Pancreas (tissue), 10 donors: ENCODE measurements around the gene C1orf167. TPM values are rescaled to one million over a fixed set of nuclear protein-coding genes. Genes with fewer than 3 reads are reported as not detected.

Experiments
- ATAC-seq, 4 donors: fragments of 200-7000 bp; cut with Tn5 transposase; one replicate each; pipeline versions ENCODE4 v1.8.0 to v1.9.1; 2020; ENCODE audit warnings: mild to moderate bottlenecking in 4 of 4, moderate library complexity in 4 of 4
- DNase-seq, 6 donors: peaks; one replicate each; pipeline ENCODE4 v3.0.0-alpha.2; 2020
- FAIRE-seq: peaks from 2 replicates; lab custom pipeline; 2012; peaks lifted over from hg19 to GRCh38; lab: Jason Lieb, UNC
- H3K27ac ChIP-seq, 4 donors: fragments of 200-600 bp; sonication (generic); 1 replicate in 3 of 4; 2 replicates in 1 of 4; pipeline versions ENCODE4 v1.5.0 to v1.8.0; 2020
- H3K27me3 ChIP-seq, 4 donors: fragments of 200-600 bp; one replicate each; pipeline ENCODE4 v1.8.0; 2021
- H3K36me3 ChIP-seq, 3 donors: fragments of 200-600 bp; sonication (generic) in 1 of 3; one replicate each; pipeline versions ENCODE4 v1.5.0 to v1.8.0; 2020 to 2021
- H3K4me1 ChIP-seq, 3 donors: fragments of 200-600 bp; one replicate each; pipeline ENCODE4 v1.8.0; 2021
- H3K4me3 ChIP-seq, 4 donors: fragments of 200-600 bp; sonication (generic) in 2 of 4; one replicate each; pipeline versions ENCODE4 v1.5.0 to v1.8.0; 2020 to 2021
- H3K9me3 ChIP-seq, 4 donors: fragments of 200-600 bp; one replicate each; pipeline ENCODE4 v1.8.0; 2021
- WGBS, 2 donors: extraction: QIAGEN DNeasy Blood & Tissue Kit; methylation state at CpG; one replicate each; pipeline ENCODE4 v1.1.7; 2013; 5-methylcytosine and 5-hydroxymethylcytosine counted together
- intact Hi-C, 3 donors: fragments of 100-400 bp; cut with DNase I; formaldehyde crosslinking; loops; one replicate each; pipeline versions ENCODE4 v1.11.1 to v1.14.2; 2022
- polyA plus RNA-seq, 2 donors: library from polyadenylated mRNA; stranded (reverse); fragments of 200-250 nt; gene quantifications; one replicate each; pipeline ENCODE4 v1.2.3, GENCODE V29; 2013
- total RNA-seq, 6 donors: library from RNA; stranded (reverse); fragmentation: NEBNext Ultra II Directional in 4 of 6; extraction: Animal tissue kit (Norgen Biotek cat#: 25700) in 4 of 6; gene quantifications; one replicate each; pipeline versions ENCODE4 v1.2.1 to v1.2.4, GENCODE V29; 2021 to 2023
- TF ChIP-seq, protein P1 (sequence below), 4 donors: fragments of 200-600 bp; sonication (generic) in 3 of 4; IDR thresholded peaks; one replicate each; pipeline versions ENCODE4 v1.5.0 to v1.8.0; 2021; ENCODE audit warnings: antibody characterized with exemption in 4 of 4
- donor health status: healthy with polysubstance abuse.
- donor health status: DM: no; HTN: no; CAD: no; lungs with moderate emphysema.
- donor health status: DM: no; HTN: no; CAD: no.
- donor health status: control.
- donor health status: control.
- donor health status: Bipolar disorder and iron deficiency.
- donor health status: DM: yes; HTN: yes; CAD: no.
- donor health status: DM: no; HTN: no; CAD: no.
- donor health status: DM: no; HTN: no; CAD: no.
- donor health status: DM: yes; HTN: yes; CAD: no.

C1orf167 gene
- total and polyA plus RNA-seq, 8 donors = 0.37 to 1.4 (median 0.85) TPM; not detected in 5

DNA sequence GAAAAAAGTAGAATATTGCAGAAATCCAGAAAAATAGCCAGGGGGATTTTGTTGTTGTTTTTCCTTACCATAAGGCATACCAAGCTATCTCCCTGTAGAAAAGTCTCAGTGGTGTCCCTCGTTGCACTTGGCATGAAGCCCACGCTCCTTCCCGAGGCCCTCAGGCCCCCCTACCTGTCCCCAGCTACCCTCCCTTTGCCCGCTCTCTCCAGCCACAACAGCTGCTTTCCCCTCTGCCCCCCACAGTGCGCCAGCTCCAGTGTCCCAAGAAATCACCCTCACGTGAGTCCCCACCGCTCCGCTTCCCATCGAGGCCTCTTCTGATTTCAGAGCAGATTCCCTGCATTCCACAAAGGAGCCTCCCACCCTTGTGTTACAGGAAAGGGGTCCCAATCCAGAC, 17.7 kb upstream of the C1orf167 start:
- no peak overlapping the region for H3K4me3 ChIP-seq
- peak in 1 of 6 donors; percentile 49 for DNase-seq
- H3K27me3 ChIP-seq = no peaks in the 10 kb centered on the region
- intact Hi-C loops = no loop called here
- no peaks in the 10 kb centered on the region for H3K36me3 ChIP-seq
- TF ChIP-seq, protein P1, sequence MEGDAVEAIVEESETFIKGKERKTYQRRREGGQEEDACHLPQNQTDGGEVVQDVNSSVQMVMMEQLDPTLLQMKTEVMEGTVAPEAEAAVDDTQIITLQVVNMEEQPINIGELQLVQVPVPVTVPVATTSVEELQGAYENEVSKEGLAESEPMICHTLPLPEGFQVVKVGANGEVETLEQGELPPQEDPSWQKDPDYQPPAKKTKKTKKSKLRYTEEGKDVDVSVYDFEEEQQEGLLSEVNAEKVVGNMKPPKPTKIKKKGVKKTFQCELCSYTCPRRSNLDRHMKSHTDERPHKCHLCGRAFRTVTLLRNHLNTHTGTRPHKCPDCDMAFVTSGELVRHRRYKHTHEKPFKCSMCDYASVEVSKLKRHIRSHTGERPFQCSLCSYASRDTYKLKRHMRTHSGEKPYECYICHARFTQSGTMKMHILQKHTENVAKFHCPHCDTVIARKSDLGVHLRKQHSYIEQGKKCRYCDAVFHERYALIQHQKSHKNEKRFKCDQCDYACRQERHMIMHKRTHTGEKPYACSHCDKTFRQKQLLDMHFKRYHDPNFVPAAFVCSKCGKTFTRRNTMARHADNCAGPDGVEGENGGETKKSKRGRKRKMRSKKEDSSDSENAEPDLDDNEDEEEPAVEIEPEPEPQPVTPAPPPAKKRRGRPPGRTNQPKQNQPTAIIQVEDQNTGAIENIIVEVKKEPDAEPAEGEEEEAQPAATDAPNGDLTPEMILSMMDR (IDR thresholded peaks at IDR 0.05) = no peak
- peaks cover 7 to 27% (median 7%) of the 10 kb centered on the region in 3 donors for H3K4me1 ChIP-seq
- no peak for ATAC-seq
- no peaks in the 10 kb centered on the region for H3K9me3 ChIP-seq
- 83 to 84% methylated on average over 9 of the region's 9 CpGs for WGBS, 2 donors
- FAIRE-seq = no peak
- H3K27ac ChIP-seq = no peak overlapping the region

DNA sequence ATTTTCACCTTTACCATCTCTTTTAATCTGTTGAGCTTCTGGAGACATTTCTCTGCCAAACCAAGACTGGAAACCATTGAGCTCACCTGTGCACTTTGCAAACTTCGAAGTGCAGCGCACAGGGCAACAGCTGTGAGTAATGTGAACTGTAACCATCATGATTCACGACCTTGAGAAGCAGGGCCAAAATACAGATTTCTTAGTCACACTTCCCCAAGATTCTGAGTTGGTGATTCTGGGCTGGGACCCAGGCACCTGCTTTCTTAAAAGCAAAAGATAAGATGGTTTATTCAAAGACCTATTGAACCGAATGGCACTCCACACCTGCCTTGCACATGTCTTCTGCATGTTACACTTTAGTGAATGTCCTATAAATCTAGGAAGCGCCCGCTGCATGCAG, 15.9 kb upstream of the C1orf167 start:
- Histone ChIP-seq H3K27ac (peak overlapping the region in 3 of 4 donors; percentile 55 to 83 (median 79)), H3K9me3 (no peaks in the 10 kb centered on the region), H3K27me3 (no peaks in the 10 kb centered on the region), H3K4me3 (no peak overlapping the region), H3K36me3 (peaks cover 0 to 10% (median 0%) of the 10 kb centered on the region in 3 donors), H3K4me1 (peaks cover 7 to 27% (median 7%) of the 10 kb centered on the region in 3 donors)
- FAIRE-seq = no peak
- TF ChIP-seq, protein P1 (IDR thresholded peaks at IDR 0.05) = no peak
- intact Hi-C loops = no loop called here
- 37 to 40% methylated on average over 6 of the region's 6 CpGs for WGBS, 2 donors
- peak in 5 of 6 donors; percentile 35 to 78 (median 63) for DNase-seq
- ATAC-seq = peak; percentile 66 to 81 (median 74)

DNA sequence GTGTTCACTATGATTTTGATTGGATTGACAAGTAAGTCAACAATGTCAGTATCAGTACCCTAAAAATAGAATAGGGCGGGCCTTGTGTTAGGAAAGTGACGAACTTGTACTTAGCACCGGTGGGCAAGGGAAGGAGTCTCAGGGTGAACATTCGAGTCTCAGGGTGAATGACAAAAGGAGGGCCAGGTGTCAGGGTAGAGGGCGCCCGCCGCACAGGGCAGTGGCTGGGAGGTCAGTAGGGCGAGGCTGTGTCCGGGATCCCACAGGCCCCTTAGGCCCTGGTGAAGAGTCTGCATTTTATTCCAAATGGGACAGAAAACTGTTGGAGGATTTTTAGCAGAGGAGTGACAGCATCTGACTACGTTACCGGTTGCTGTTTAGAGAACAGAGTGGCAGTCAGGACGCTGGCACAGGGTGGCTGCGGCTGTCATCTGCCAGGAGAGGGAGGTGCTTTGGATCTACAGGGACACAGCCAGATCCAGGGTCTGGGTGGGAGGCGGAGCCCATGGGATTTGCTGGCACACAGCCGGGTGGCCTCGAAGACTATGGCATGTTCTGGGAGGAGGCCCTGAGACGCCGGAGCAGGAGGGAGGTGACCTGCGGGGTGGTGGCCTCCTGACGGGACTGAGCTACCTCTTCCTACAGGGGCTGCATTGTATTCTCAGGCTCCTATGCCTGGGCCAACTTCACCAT, 15.1 kb upstream of the C1orf167 start:
- 37 to 38% methylated on average over 20 of the region's 20 CpGs for WGBS, 2 donors
- Histone ChIP-seq H3K9me3 (no peaks in the 10 kb centered on the region), H3K4me1 (peaks cover 7 to 27% (median 7%) of the 10 kb centered on the region in 3 donors), H3K36me3 (peaks cover 0 to 12% (median 0%) of the 10 kb centered on the region in 3 donors), H3K4me3 (no peak overlapping the region), H3K27ac (peak overlapping the region; percentile 46 to 83 (median 67)), H3K27me3 (no peaks in the 10 kb centered on the region)
- no peak for FAIRE-seq
- peak in 5 of 6 donors; percentile 73 to 90 (median 74) for DNase-seq
- TF ChIP-seq, protein P1 (IDR thresholded peaks at IDR 0.05) = no peak
- intact Hi-C loops = no loop called here
- peak; percentile 55 to 69 (median 64) for ATAC-seq

DNA sequence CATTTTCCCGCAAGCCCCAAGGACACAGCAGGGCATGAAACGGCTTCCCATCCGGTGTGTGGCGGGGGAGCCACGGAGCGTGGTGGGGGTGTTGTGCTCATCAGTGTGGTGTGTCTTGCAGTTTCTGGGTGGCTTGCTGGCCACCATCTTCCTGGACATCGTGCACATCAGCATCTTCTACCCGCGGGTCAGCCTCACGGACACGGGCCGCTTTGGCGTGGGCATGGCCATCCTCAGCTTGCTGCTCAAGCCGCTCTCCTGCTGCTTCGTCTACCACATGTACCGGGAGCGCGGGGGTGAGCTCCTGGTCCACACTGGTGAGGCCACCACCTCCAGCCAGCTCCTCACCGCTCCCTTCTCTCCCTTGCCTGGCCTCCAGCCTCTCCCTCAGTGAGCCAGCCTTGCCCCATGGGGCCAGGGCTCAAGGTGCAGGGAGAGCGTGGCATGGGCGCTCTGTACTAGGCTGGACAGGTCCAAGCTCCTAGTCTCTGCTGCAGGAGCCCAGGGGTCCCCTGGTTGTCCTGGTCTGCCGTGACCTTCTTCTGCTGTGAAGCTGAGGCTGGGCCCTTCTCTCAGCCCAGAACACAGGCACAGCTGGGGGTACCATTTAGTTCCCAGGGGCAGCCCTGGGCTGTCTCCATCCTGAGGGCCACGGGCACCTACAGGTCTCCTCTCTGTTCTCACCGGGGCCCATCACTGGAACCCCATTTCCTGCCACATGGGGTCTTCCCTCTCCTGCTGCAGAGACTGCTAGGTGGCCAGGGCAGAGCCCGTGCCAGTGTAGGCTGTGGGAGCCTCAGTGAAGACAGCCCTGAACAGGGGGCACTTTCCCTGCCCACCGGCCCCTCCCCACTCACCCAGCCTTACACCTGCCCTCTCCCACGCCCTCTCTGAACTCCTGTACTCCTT, 13.4 kb upstream of the C1orf167 start:
- no peaks in the 10 kb centered on the region for H3K27me3 ChIP-seq
- H3K27ac ChIP-seq = no peak overlapping the region
- no peak for ATAC-seq
- TF ChIP-seq, protein P1 (IDR thresholded peaks at IDR 0.05) = no peak
- intact Hi-C loops = no loop called here
- H3K4me1 ChIP-seq = peaks cover 7 to 23% (median 7%) of the 10 kb centered on the region in 3 donors
- no peaks in the 10 kb centered on the region for H3K9me3 ChIP-seq
- 88% methylated on average over 26 to 27 of the region's 27 CpGs for WGBS, 2 donors
- no peak for FAIRE-seq
- no peak overlapping the region for H3K4me3 ChIP-seq
- DNase-seq = peak in 1 of 6 donors; percentile 74
- peaks cover 0 to 12% (median 0%) of the 10 kb centered on the region in 3 donors for H3K36me3 ChIP-seq
